ENCODE measurements around the gene C1orf105.
"Not testable (repeated sequence)": the region's sequence is repeated elsewhere in the genome, so short reads cannot be mapped to it uniquely, and the experiment has no call there.

Gene C1orf105

DNA sequence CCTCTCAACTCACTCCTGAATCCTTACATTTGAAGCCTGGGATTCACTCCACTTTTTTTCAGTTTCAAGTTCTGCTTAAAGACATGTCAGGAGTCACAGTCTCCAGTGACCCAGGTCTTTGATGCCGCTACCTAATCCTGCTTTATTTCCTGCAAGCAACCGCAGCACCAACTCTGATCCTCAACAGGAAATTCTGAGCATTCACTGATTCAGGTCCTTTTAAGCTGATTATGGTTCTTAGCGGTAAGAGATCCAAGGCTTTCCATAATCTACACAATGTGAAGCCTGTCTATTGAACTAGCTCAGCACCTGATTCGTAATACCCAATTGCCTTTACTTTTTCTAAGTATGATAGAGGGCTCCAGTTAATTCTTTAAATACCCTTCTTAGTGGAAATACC, 67.1 kb downstream of the C1orf105 start:
- H3K4me3 ChIP-seq (ENCODE audit: low read length): no peak overlapping the region
- TF ChIP-seq, protein P1, sequence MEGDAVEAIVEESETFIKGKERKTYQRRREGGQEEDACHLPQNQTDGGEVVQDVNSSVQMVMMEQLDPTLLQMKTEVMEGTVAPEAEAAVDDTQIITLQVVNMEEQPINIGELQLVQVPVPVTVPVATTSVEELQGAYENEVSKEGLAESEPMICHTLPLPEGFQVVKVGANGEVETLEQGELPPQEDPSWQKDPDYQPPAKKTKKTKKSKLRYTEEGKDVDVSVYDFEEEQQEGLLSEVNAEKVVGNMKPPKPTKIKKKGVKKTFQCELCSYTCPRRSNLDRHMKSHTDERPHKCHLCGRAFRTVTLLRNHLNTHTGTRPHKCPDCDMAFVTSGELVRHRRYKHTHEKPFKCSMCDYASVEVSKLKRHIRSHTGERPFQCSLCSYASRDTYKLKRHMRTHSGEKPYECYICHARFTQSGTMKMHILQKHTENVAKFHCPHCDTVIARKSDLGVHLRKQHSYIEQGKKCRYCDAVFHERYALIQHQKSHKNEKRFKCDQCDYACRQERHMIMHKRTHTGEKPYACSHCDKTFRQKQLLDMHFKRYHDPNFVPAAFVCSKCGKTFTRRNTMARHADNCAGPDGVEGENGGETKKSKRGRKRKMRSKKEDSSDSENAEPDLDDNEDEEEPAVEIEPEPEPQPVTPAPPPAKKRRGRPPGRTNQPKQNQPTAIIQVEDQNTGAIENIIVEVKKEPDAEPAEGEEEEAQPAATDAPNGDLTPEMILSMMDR (IDR thresholded peaks at IDR 0.05; ENCODE audit: insufficient read depth, low read depth, low read length, missing control alignments): no peak
- no peak for DNase-seq (ENCODE audit: low read depth)

DNA sequence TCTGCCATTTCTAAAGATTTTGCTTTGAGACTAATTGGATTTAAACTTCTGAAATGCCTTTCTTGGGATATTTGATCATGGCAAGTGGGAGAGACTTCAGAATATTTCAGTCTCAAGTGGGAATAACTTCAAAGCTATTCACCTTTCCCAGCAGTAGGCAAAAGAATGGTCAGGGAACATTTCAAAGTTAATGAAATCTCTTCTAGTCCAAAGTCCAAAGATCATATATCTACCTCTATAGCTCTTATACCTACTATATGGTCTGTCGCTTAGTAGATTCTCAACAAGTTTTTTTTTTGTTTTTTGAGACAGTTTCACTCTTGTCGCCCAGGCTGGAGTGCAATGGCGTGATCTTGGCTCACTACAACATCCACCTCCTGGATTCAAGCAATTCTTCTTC, 67.9 kb downstream of the C1orf105 start:
- TF ChIP-seq, protein P1 (IDR thresholded peaks at IDR 0.05; ENCODE audit: insufficient read depth, low read depth, low read length, missing control alignments): no peak

GRCh38 chr1:172489847-172490246, 69.4 kb downstream of the C1orf105 start:
- TF ChIP-seq, protein P1 (IDR thresholded peaks at IDR 0.05; ENCODE audit: insufficient read depth, low read depth, low read length, missing control alignments): no peak
- DNase-seq (ENCODE audit: low read depth): no peak

More for the DNA sequence above, 67.9 kb downstream of the C1orf105 start:
- DNase-seq (ENCODE audit: low read depth): no peak
- H3K4me3 ChIP-seq (ENCODE audit: low read length): no peak overlapping the region

DNA sequence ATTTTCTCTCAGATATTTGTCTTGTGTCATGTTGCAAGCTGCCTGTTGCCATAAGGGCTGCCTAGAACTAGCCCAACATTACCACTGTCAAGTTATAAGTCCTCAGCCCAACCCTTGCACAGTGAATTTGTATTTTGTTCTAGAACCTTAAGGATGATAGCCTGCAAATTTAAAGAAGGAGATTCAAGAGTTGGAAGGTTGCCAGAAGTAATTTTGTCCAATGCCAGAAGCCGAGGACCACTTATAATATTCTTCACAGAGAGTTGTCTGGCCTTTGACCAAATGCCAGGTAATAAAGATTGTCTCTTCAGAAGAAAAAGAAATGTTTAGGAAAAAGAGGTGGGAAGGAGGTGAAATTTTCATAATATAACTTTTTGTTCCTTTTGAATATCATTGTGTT, 71.9 kb downstream of the C1orf105 start:
- DNase-seq (ENCODE audit: low read depth): no peak
- H3K4me3 ChIP-seq (ENCODE audit: low read length): no peak overlapping the region
- TF ChIP-seq, protein P1 (IDR thresholded peaks at IDR 0.05; ENCODE audit: insufficient read depth, low read depth, low read length, missing control alignments): no peak

More at GRCh38 chr1:172489847-172490246, 69.4 kb downstream of the C1orf105 start:
- no peak overlapping the region for H3K4me3 ChIP-seq (ENCODE audit: low read length)

DNA sequence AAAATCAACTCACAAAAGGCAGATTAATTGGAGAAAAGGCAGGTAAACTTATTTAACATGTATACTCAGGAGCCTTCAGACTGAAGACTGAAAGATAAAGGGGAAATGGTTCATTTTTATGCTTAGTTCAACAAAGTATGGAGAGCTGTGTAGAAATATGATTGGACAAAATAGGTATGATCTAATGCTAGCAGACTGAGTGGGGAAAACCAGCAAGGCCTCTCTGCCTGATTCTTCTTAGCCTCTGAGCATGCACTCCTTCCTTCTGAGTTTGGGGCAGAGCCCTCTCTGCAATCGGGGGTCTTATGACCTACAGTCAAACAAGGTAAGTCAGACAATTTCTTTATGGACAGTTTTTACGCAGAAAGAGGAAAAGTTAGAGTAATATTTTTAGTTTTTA, 73.7 kb downstream of the C1orf105 start:
- no peak overlapping the region for H3K4me3 ChIP-seq (ENCODE audit: low read length)
- DNase-seq (ENCODE audit: low read depth): no peak
- TF ChIP-seq, protein P1 (IDR thresholded peaks at IDR 0.05; ENCODE audit: insufficient read depth, low read depth, low read length, missing control alignments): no peak

GRCh38 chr1:172496127-172496526, 75.6 kb downstream of the C1orf105 start:
- not testable (repeated sequence) for H3K4me3 ChIP-seq (ENCODE audit: low read length); DNase-seq (ENCODE audit: low read depth)

DNA sequence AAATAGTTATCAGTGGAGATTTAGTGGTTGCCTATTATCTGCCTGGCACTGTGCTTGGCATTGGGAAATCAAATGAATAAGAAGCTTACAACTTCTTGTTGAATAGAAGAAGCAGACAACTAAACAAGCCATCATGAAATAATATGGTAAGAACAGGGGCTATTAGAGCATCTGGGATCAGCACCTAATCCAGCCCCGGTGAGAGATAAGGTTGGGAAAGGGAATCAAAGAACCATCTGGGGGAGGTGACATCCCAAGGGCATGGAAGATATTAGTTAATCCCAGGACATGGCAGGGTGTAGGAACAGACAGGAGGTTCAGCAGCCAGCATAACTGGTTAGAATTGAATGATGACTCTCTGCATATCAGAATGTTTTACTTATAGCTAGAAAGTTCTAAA, 76.2 kb downstream of the C1orf105 start:
- H3K4me3 ChIP-seq (ENCODE audit: low read length): no peak overlapping the region
- DNase-seq (ENCODE audit: low read depth): no peak
- TF ChIP-seq, protein P1 (IDR thresholded peaks at IDR 0.05; ENCODE audit: insufficient read depth, low read depth, low read length, missing control alignments): no peak

All from epithelial cell of esophagus (primary cell).